Sigmoid colon (tissue), 7 donors: ENCODE measurements around the gene METRNL. TPM values are rescaled to one million over a fixed set of nuclear protein-coding genes. Genes with fewer than 3 reads are reported as not detected.

Source experiments
- DNase-seq: peaks from one replicate; pipeline ENCODE4 v3.0.0-alpha.2; 2019
- H3K27ac ChIP-seq, 4 donors: fragments of 200-600 bp; sonication (generic); one replicate each; pipeline ENCODE4 v1.5.1; 2016 to 2019; ENCODE audit warnings: mild to moderate bottlenecking in 1 of 4
- H3K27me3 ChIP-seq, 3 donors: fragments of 200-600 bp; sonication (generic); one replicate each; pipeline ENCODE4 v1.5.1; 2019; ENCODE audit warnings: mild to moderate bottlenecking in 1 of 3
- H3K36me3 ChIP-seq, 4 donors: fragments of 200-600 bp; sonication (generic); one replicate each; pipeline ENCODE4 v1.5.1; 2016 to 2019
- H3K4me1 ChIP-seq, 4 donors: fragments of 200-600 bp; sonication (generic); one replicate each; pipeline ENCODE4 v1.5.1; 2017 to 2019
- H3K4me3 ChIP-seq, 4 donors: fragments of 200-600 bp; sonication (generic); one replicate each; pipeline ENCODE4 v1.5.1; 2017 to 2019; ENCODE audit warnings: mild to moderate bottlenecking in 2 of 4, moderate library complexity in 1 of 4
- H3K9me3 ChIP-seq, 4 donors: fragments of 200-600 bp in 3 of 4; sonication (generic) in 3 of 4; one replicate each; pipeline versions ENCODE4 v1.5.1 to v1.6.1; 2013 to 2019
- CTCF ChIP-seq, 4 experiments: fragments of 450-650 bp in 3 of 4; fragments of 200-600 bp in 1 of 4; IDR thresholded peaks; one replicate each; pipeline ENCODE4 v1.5.1; 2016 to 2019; ENCODE audit warnings: antibody characterized with exemption in 4 of 4, mild to moderate bottlenecking in 3 of 4, moderate library complexity in 2 of 4
- EP300 ChIP-seq, 4 donors: sonication (generic); formaldehyde crosslinking; IDR thresholded peaks; one replicate each; pipeline ENCODE4 v1.6.1; 2017; ENCODE audit warnings: antibody characterized with exemption in 4 of 4
- POLR2A ChIP-seq, 2 donors: fragments of 450-650 bp; IDR thresholded peaks; one replicate each; pipeline ENCODE4 v1.6.1; 2016; ENCODE audit warnings: antibody characterized with exemption in 2 of 2, mild to moderate bottlenecking in 2 of 2, moderate library complexity in 2 of 2
- POLR2AphosphoS5 ChIP-seq, 4 donors: sonication (generic); formaldehyde crosslinking; IDR thresholded peaks; one replicate each; pipeline ENCODE4 v1.6.1; 2017; ENCODE audit warnings: antibody characterized with exemption in 4 of 4
- WGBS, 2 donors: extraction: QIAGEN DNeasy Blood & Tissue Kit; methylation state at CpG; one replicate each; pipeline ENCODE4 v1.1.7; 2013; 5-methylcytosine and 5-hydroxymethylcytosine counted together
- intact Hi-C: fragments of 100-400 bp; cut with DNase I; formaldehyde crosslinking; loops from one replicate; pipeline ENCODE4 v1.15.1; 2023
- polyA plus RNA-seq, 3 donors: library from polyadenylated mRNA; stranded (reverse); fragments of 200-250 nt; gene quantifications; one replicate each; pipeline ENCODE4 v1.2.3, GENCODE V29; 2013
- total RNA-seq, 4 donors: library from RNA; depleted of rRNA; stranded (reverse); fragments of >200 nt; gene quantifications; one replicate each; pipeline ENCODE4 v1.1.0, GENCODE V29; 2016
- donor health status: healthy with polysubstance abuse.
- donor health status: Bipolar disorder and iron deficiency.
- donor health status: healthy.

The METRNL gene
- total and polyA plus RNA-seq, 7 donors = 26.8 to 116 (median 53.6) TPM

DNA sequence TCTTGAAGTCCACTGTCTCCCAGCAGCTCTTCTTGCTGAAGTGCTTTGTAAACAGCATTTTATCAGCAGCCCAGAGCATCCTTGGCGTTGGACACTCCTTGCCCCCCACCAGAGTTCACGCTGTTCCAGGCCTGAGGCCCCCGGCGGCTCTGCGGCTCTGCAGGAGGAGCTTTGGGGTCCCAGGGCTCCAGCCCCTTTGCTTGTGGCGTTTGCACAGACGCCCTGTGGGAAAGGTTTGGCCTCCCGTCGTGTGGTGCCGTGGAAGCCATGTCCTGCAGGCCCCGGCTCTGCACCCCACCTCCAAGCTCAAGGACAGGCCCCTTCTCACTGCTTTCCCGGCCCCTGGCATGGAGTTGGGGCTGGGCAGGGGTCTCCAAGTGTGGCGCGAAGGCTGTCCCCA lies 14.1 kb downstream of the METRNL start:
- 91 to 92% methylated on average over 14 of the region's 14 CpGs for WGBS, 2 donors
- peaks cover 0 to 28% (median 15%) of the 10 kb centered on the region in 4 donors for H3K4me1 ChIP-seq

DNA sequence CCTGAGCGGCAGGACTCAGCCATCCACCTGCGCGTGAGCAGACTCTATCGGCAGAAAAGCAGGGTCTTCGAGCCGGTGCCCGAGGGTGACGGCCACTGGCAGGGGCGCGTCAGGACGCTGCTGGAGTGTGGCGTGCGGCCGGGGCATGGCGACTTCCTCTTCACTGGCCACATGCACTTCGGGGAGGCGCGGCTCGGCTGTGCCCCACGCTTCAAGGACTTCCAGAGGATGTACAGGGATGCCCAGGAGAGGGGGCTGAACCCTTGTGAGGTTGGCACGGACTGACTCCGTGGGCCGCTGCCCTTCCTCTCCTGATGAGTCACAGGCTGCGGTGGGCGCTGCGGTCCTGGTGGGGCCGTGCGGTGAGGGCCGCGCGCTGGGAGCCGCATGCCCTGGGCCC lies 14.9 kb downstream of the METRNL start:
- Histone ChIP-seq H3K36me3 (peaks cover 8 to 51% (median 27%) of the 10 kb centered on the region in 4 donors), H3K4me3 (no peak overlapping the region), H3K9me3 (no peaks in the 10 kb centered on the region), H3K27ac (no peak overlapping the region), H3K4me1 (peaks cover 0 to 34% (median 21%) of the 10 kb centered on the region in 4 donors), H3K27me3 (peaks cover 0 to 16% (median 4%) of the 10 kb centered on the region in 3 donors)
- WGBS, 2 donors = 95% methylated on average over 32 of the region's 32 CpGs
- no peak for DNase-seq
- intact Hi-C loops = no loop called here
- no peak for TF ChIP-seq POLR2AphosphoS5 (IDR thresholded peaks at IDR 0.05)
- TF ChIP-seq CTCF (IDR thresholded peaks at IDR 0.05) = no peak
- no peak for TF ChIP-seq EP300 (IDR thresholded peaks at IDR 0.05)
- TF ChIP-seq POLR2A (IDR thresholded peaks at IDR 0.05) = no peak

More for the DNA sequence above, 14.1 kb downstream of the METRNL start:
- peaks cover 0 to 8% (median 0%) of the 10 kb centered on the region in 3 donors for H3K27me3 ChIP-seq
- H3K4me3 ChIP-seq = no peak overlapping the region
- H3K9me3 ChIP-seq = no peaks in the 10 kb centered on the region
- no peak for DNase-seq
- TF ChIP-seq POLR2A (IDR thresholded peaks at IDR 0.05) = no peak
- intact Hi-C loops = no loop called here
- no peak overlapping the region for H3K27ac ChIP-seq
- peaks cover 8 to 57% (median 27%) of the 10 kb centered on the region in 4 donors for H3K36me3 ChIP-seq

GRCh38 chr17:83095016-83095415 lies 15.6 kb downstream of the METRNL start:
- H3K27me3 ChIP-seq = peaks cover 0 to 23% (median 10%) of the 10 kb centered on the region in 3 donors
- peaks cover 0 to 41% (median 26%) of the 10 kb centered on the region in 4 donors for H3K4me1 ChIP-seq
- no peak overlapping the region for H3K4me3 ChIP-seq
- no peaks in the 10 kb centered on the region for H3K9me3 ChIP-seq
- 93 to 94% methylated on average over 23 of the region's 23 CpGs for WGBS, 2 donors
- DNase-seq = no peak
- TF ChIP-seq CTCF (IDR thresholded peaks at IDR 0.05) (no peak), POLR2A (IDR thresholded peaks at IDR 0.05) (no peak), EP300 (IDR thresholded peaks at IDR 0.05) (no peak), POLR2AphosphoS5 (IDR thresholded peaks at IDR 0.05) (no peak)
- peaks cover 8 to 45% (median 25%) of the 10 kb centered on the region in 4 donors for H3K36me3 ChIP-seq
- intact Hi-C loops = no loop called here
- H3K27ac ChIP-seq = no peak overlapping the region

GRCh38 chr17:83096401-83097224 lies 17.2 kb downstream of the METRNL start:
- 65 to 87% methylated on average over 26 of the region's 26 CpGs for whole genome bisulfite sequencing, 2 donors
- intact Hi-C loops = no loop called here
- Histone ChIP-seq H3K36me3 (peaks cover 8 to 45% (median 25%) of the 10 kb centered on the region in 4 donors), H3K27me3 (peaks cover 3 to 27% (median 10%) of the 10 kb centered on the region in 3 donors), H3K27ac (no peak overlapping the region), H3K4me3 (no peak overlapping the region), H3K4me1 (peaks cover 0 to 43% (median 30%) of the 10 kb centered on the region in 4 donors), H3K9me3 (no peaks in the 10 kb centered on the region)
- no peak for DNase-seq
- no peak for TF ChIP-seq CTCF (IDR thresholded peaks at IDR 0.05)

DNA sequence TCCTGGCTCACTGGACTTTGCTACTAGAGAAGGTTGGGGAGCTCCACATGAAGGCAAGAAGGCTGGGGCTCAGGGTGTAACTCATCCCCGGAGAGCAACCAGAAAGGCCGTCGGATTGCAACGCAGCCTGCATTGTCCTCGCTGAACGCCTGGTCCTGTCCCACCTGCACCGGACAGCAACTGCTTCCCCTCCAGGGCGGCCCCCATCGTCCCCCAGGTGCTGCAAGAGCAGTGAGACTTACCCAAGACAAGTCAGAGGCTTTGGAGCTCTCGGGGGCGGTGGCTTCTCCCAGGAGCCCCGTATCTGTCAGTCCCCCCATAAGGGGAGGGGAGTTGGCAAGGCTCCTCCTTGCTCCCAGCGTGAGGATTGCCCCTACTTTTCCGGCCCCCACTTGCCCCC lies 18.4 kb downstream of the METRNL start:
- Histone ChIP-seq H3K36me3 (peaks cover 8 to 44% (median 25%) of the 10 kb centered on the region in 4 donors), H3K27me3 (peaks cover 3 to 27% (median 10%) of the 10 kb centered on the region in 3 donors), H3K27ac (no peak overlapping the region), H3K9me3 (no peaks in the 10 kb centered on the region), H3K4me3 (no peak overlapping the region), H3K4me1 (peaks cover 0 to 40% (median 32%) of the 10 kb centered on the region in 4 donors)
- TF ChIP-seq POLR2AphosphoS5 (IDR thresholded peaks at IDR 0.05) (no peak), POLR2A (IDR thresholded peaks at IDR 0.05) (no peak), CTCF (IDR thresholded peaks at IDR 0.05) (no peak), EP300 (IDR thresholded peaks at IDR 0.05) (no peak)
- DNase-seq = no peak
- intact Hi-C loops = no loop called here
- 69 to 75% methylated on average over 14 of the region's 14 CpGs for WGBS, 2 donors
